IMR-90 (cell line): Measurements from ENCODE around the gene ASXL1. TPM values are rescaled to one million over a fixed set of nuclear protein-coding genes. Genes with fewer than 3 reads are reported as not detected.

Experiments
- ATAC-seq: fragments of 200-7000 bp; cut with Tn5 transposase; 2 replicates; pipeline ENCODE4 v1.9.1; 2020; ENCODE audit warnings: low read depth, mild to moderate bottlenecking, moderate library complexity
- BruUV-seq: library from RNA; stranded (reverse); fragments of 400-500 nt; replicated peaks from 2 replicates; lab custom pipeline; 2021; lab: Mats Ljungman, UMichigan
- CTCF ChIA-PET: fragments of 300-600 bp; formaldehyde crosslinking; extraction: SDS; loops from one replicate; lab custom pipeline; 2021; ENCODE audit warnings: antibody characterized with exemption; lab: Yijun Ruan, JAX
- POLR2A ChIA-PET: fragments of 300-600 bp; sonication (Branson Sonifier 250); formaldehyde crosslinking; loops from one replicate; lab custom pipeline; 2022; ENCODE audit warnings: antibody characterized with exemption; ENCODE audit not compliant: unreplicated experiment; lab: Charles Lee
- DNase-seq: peaks from one replicate; pipeline ENCODE4 v3.0.0; 2013
- H2AFZ ChIP-seq: replicated peaks from 2 replicates; pipeline ENCODE3; 2013; ENCODE audit warnings: low read length, mild to moderate bottlenecking; ENCODE audit not compliant: poor library complexity
- H2AK5ac ChIP-seq: 2 replicates; pipeline ENCODE4 v1.6.1; 2013; ENCODE audit warnings: low read depth, low read length, inconsistent platforms
- H2AK9ac ChIP-seq: replicated peaks from 2 replicates; pipeline ENCODE3; 2013; ENCODE audit warnings: mild to moderate bottlenecking, low read depth, low read length, moderate library complexity; ENCODE audit not compliant: poor library complexity
- H2BK120ac ChIP-seq: 2 replicates; pipeline ENCODE4 v1.6.1; 2013; ENCODE audit warnings: low read depth, low read length, inconsistent platforms
- H2BK15ac ChIP-seq: 3 replicates; pipeline ENCODE4 v1.6.1; 2013; ENCODE audit warnings: low read depth, low read length, inconsistent platforms
- H2BK20ac ChIP-seq: 2 replicates; pipeline ENCODE4 v1.6.1; 2013; ENCODE audit warnings: low read depth, mild to moderate bottlenecking, inconsistent platforms, low read length, moderate library complexity
- H2BK5ac ChIP-seq: 2 replicates; pipeline ENCODE4 v1.6.1; 2013; ENCODE audit warnings: mild to moderate bottlenecking, low read depth, low read length, inconsistent platforms; ENCODE audit not compliant: poor library complexity, severe bottlenecking
- H3K14ac ChIP-seq: replicated peaks from 2 replicates; pipeline ENCODE4 v1.6.1; 2013; ENCODE audit warnings: low read depth, low read length, inconsistent platforms
- H3K18ac ChIP-seq: 2 replicates; pipeline ENCODE4 v1.6.1; 2013; ENCODE audit warnings: low read depth, low read length, control low read depth
- H3K23ac ChIP-seq: 2 replicates; pipeline ENCODE4 v1.6.1; 2013; ENCODE audit warnings: low read depth, low read length, inconsistent platforms
- H3K27ac ChIP-seq: 2 replicates; pipeline ENCODE4 v1.5.1; 2013; ENCODE audit warnings: mild to moderate bottlenecking, control low read depth, low read length; ENCODE audit not compliant: insufficient read depth
- H3K27me3 ChIP-seq: 2 replicates; pipeline ENCODE4 v1.6.1; 2013; ENCODE audit warnings: low read length; ENCODE audit not compliant: control insufficient read depth, insufficient read depth
- H3K36me3 ChIP-seq: 2 replicates; pipeline ENCODE4 v1.6.1; 2013; ENCODE audit warnings: low read length, mixed read lengths; ENCODE audit not compliant: control insufficient read depth, insufficient read depth
- H3K4ac ChIP-seq: 2 replicates; pipeline ENCODE4 v1.6.1; 2013; ENCODE audit warnings: low read depth, low read length, inconsistent platforms
- H3K4me1 ChIP-seq: 2 replicates; pipeline ENCODE4 v1.6.1; 2013; ENCODE audit warnings: low read length, mixed read lengths; ENCODE audit not compliant: control insufficient read depth, insufficient read depth
- H3K4me2 ChIP-seq: 2 replicates; pipeline ENCODE4 v1.6.1; 2013; ENCODE audit warnings: low read depth, mild to moderate bottlenecking, control low read depth, low read length, moderate library complexity
- H3K4me3 ChIP-seq: 2 replicates; pipeline ENCODE4 v1.5.1; 2013; ENCODE audit warnings: low read depth, mild to moderate bottlenecking, control low read depth, low read length, moderate library complexity; ENCODE audit not compliant: insufficient read depth
- H3K56ac ChIP-seq: 2 replicates; pipeline ENCODE4 v1.6.1; 2013; ENCODE audit warnings: low read length, inconsistent platforms; ENCODE audit not compliant: insufficient read depth; ENCODE audit errors: extremely low read depth
- H3K79me1 ChIP-seq, 2 experiments: 2 replicates each; pipeline ENCODE4 v1.6.1; 2013; ENCODE audit warnings: low read length in 2 of 2, inconsistent platforms in 1 of 2, low read depth in 1 of 2
- H3K9ac ChIP-seq: 2 replicates; pipeline ENCODE4 v1.6.1; 2013; ENCODE audit warnings: low read depth, low read length, control low read depth
- H3K9me1 ChIP-seq: 2 replicates; pipeline ENCODE4 v1.6.1; 2013; ENCODE audit warnings: low read length, inconsistent platforms; ENCODE audit not compliant: insufficient read depth
- H3K9me3 ChIP-seq: 2 replicates; pipeline ENCODE4 v1.6.1; 2013; ENCODE audit warnings: low read length; ENCODE audit not compliant: control insufficient read depth, insufficient read depth
- H4K20me1 ChIP-seq: 2 replicates; pipeline ENCODE4 v1.6.1; 2013; ENCODE audit warnings: low read length, inconsistent platforms; ENCODE audit not compliant: insufficient read depth
- H4K5ac ChIP-seq: 2 replicates; pipeline ENCODE4 v1.6.1; 2013; ENCODE audit warnings: mild to moderate bottlenecking, low read depth, low read length, control low read depth
- H4K8ac ChIP-seq, 2 experiments: 2 replicates each; pipeline ENCODE4 v1.6.1; 2013; ENCODE audit warnings: low read depth in 2 of 2, low read length in 2 of 2, control low read depth in 1 of 2, inconsistent platforms in 1 of 2
- H4K91ac ChIP-seq: 2 replicates; pipeline ENCODE4 v1.6.1; 2013; ENCODE audit warnings: low read depth, low read length, inconsistent platforms; ENCODE audit not compliant: insufficient read depth
- BHLHE40 ChIP-seq: fragments of 150-350 bp; IDR thresholded peaks from 2 replicates; pipeline ENCODE4 v1.6.1; 2016; ENCODE audit warnings: mild to moderate bottlenecking, low read depth, low read length
- FOS ChIP-seq: fragments of 150-350 bp; IDR thresholded peaks from 2 replicates; pipeline ENCODE4 v1.6.1; 2016; ENCODE audit warnings: low read depth, low read length
- MAZ ChIP-seq: IDR thresholded peaks from 2 replicates; pipeline ENCODE4 v1.6.1; 2012; ENCODE audit warnings: low read depth, mild to moderate bottlenecking, low read length, improper control_type of control experiment, moderate library complexity, borderline replicate concordance
- NFE2L2 ChIP-seq: fragments of 150-350 bp; IDR thresholded peaks from 2 replicates; pipeline ENCODE4 v1.6.1; 2016; ENCODE audit warnings: low read depth, mild to moderate bottlenecking, low read length
- RAD21 ChIP-seq: IDR thresholded peaks from 2 replicates; pipeline ENCODE4 v1.6.1; 2012; ENCODE audit warnings: low read length, improper control_type of control experiment
- SMC3 ChIP-seq: fragments of 150-350 bp; IDR thresholded peaks from 2 replicates; pipeline ENCODE4 v1.6.1; 2016; ENCODE audit warnings: low read depth, mild to moderate bottlenecking, antibody characterized with exemption, low read length, moderate library complexity
- WGBS, 2 experiments: methylation state at CpG; one replicate each; pipeline versions ENCODE4 v1.1.5 to v1.1.7; 2013; ENCODE audit warnings: missing lambda C conversion rate in 2 of 2; ENCODE audit not compliant: insufficient read length in 1 of 2; ENCODE audit errors: extremely low coverage in 2 of 2; 5-methylcytosine and 5-hydroxymethylcytosine counted together
- dilution Hi-C: fragments of 300-500 bp; cut with HindIII; formaldehyde crosslinking; loops from one replicate; pipeline ENCODE4 v1.14.3; 2018; ENCODE audit warnings: low sequenced_read_pairs; ENCODE audit not compliant: unreplicated experiment
- in situ Hi-C: fragments of 300-500 bp; cut with MboI; formaldehyde crosslinking; loops from 3 replicates; pipeline ENCODE4 v1.14.3; 2019; ENCODE audit warnings: low sequenced_read_pairs, inconsistent platforms, mixed read lengths
- intact Hi-C: fragments of 100-400 bp; cut with micrococcal nuclease; formaldehyde crosslinking; loops from 2 replicates; pipeline ENCODE4 v1.10.0; 2022
- polyA plus RNA-seq, 3 experiments: library from polyadenylated mRNA; depleted of rRNA; stranded (reverse); fragments of >200 nt; gene quantifications; 2 replicates each; pipeline ENCODE4 v1.2.3, GENCODE V29; 2012; ENCODE audit warnings: low replicate concordance in 1 of 3
- total RNA-seq: library from RNA; depleted of rRNA; stranded (reverse); fragments of >200 nt; gene quantifications from 2 replicates; pipeline ENCODE4 v1.2.3, GENCODE V29; 2012
- TF ChIP-seq, protein P1 (sequence below): conservative IDR thresholded peaks from 2 replicates; pipeline ENCODE4 v1.5.1; 2012; ENCODE audit warnings: mild to moderate bottlenecking, low read depth, low read length, improper control_type of control experiment

Gene ASXL1
- total and polyA plus RNA-seq, 2 of the 4 experiments (the other 2 are of a cell fraction) = 29.9 to 37.1 TPM

DNA sequence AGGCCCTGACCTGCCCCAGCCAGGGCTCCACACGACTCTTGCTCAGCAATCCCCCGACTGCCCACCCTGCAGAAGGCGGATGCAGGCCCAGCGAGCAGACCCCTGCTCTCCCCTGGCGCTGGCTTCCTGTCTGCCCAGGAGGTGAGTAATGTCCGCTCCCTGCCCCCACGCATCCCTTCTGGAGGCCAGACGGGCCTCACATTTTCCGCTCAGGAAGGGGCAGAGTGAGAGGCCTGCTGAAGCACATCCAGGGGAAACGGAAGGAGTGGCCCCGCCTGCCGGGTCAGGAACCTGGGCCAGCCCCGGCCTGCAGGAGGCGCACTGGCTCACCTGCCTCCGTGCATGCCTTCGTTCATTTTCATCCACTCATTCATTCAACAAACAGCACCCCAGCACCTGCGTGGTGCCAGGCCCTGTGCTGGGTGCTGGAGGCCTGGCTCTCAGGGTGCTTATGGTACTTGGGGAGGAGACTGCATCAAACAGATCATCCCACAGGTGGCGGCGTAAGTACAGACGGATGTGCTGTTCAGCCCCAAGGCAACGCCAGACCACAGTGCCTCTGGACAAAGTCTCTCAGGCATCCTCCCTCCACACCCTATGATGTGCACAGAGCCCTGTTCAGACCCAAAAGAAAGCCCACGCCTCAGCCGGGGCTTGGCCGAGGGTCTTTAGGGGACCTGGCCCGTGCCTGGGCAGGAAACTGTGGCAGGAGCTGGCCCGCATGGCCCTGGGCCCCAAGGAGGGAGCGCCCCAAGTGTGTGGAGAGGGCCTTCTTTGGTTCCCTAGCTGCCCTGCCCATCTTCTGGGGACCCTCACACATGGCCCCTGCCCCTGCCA is 112.1 kb downstream of the ASXL1 start:
- Histone ChIP-seq H3K9ac (no peak overlapping the region), H3K9me3 (no peaks in the 10 kb centered on the region), H4K91ac (peak overlapping the region; percentile 85), H4K5ac (peak overlapping the region; percentile 38; the same call in 1 of the 2 replicates), H2BK15ac (no peak overlapping the region), H2AK9ac (peak overlapping the region; percentile 81), H2BK20ac (no peak overlapping the region), H3K27me3 (no peaks in the 10 kb centered on the region), H4K20me1 (no peaks in the 10 kb centered on the region; the same call in none of the 2 replicates), H3K79me1 (peaks cover 11 to 93% of the 10 kb centered on the region in 2 experiments; a peak in 3 of 4 replicates), H3K23ac (peak overlapping the region; percentile 76; the same call in 1 of the 2 replicates), H3K4me1 (peaks cover 36% of the 10 kb centered on the region), H3K36me3 (peaks cover 11% of the 10 kb centered on the region; the same call in 1 of the 2 replicates), H3K56ac (no peak overlapping the region), H2AK5ac (peak overlapping the region; percentile 93), H4K8ac (peak overlapping the region; percentile 46 to 91; a peak in 3 of 4 replicates), H3K14ac (peak overlapping the region; percentile 51), H3K9me1 (peaks cover 27% of the 10 kb centered on the region), H3K4ac (peak overlapping the region; percentile 89), H3K4me3 (no peak overlapping the region), H3K18ac (no peak overlapping the region), H3K4me2 (peak overlapping the region; percentile 20), H2AFZ (peak overlapping the region; percentile 78), H2BK5ac (peak overlapping the region; percentile 80), H2BK120ac (peak overlapping the region; percentile 72; the same call in 1 of the 2 replicates), H3K27ac (peak overlapping the region; percentile 27)
- no TSS peak for BruUV-seq
- in situ Hi-C loops (no loop called here), dilution Hi-C loops (no loop called here), intact Hi-C loops (no loop called here)
- DNase-seq (peak; percentile 70), ATAC-seq (peak; percentile 14)
- TF ChIP-seq RAD21 = peak; percentile 29
- peak; percentile 15; the same call in 1 of the 2 replicates for TF ChIP-seq SMC3
- TF ChIP-seq FOS = peak; percentile 22; the same call in 1 of the 2 replicates
- TF ChIP-seq MAZ = peak; percentile 41; the same call in 1 of the 2 replicates
- no peak for TF ChIP-seq NFE2L2
- no peak for TF ChIP-seq BHLHE40
- TF ChIP-seq, protein P1, sequence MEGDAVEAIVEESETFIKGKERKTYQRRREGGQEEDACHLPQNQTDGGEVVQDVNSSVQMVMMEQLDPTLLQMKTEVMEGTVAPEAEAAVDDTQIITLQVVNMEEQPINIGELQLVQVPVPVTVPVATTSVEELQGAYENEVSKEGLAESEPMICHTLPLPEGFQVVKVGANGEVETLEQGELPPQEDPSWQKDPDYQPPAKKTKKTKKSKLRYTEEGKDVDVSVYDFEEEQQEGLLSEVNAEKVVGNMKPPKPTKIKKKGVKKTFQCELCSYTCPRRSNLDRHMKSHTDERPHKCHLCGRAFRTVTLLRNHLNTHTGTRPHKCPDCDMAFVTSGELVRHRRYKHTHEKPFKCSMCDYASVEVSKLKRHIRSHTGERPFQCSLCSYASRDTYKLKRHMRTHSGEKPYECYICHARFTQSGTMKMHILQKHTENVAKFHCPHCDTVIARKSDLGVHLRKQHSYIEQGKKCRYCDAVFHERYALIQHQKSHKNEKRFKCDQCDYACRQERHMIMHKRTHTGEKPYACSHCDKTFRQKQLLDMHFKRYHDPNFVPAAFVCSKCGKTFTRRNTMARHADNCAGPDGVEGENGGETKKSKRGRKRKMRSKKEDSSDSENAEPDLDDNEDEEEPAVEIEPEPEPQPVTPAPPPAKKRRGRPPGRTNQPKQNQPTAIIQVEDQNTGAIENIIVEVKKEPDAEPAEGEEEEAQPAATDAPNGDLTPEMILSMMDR = peak; percentile 36
- ChIA-PET POLR2A (no interaction called here), CTCF (no interaction called here)
- WGBS, 2 experiments = 39% methylated on average over 3 of the region's 27 CpGs; no CpG with 5 or more reads in 1 of the 2 experiments
